Hypothalamus (tissue), 51 donors: Measurements from ENCODE around the gene SOX11.
A peak's percentile ranks its signal among the peaks of the same experiment; 100 is the strongest.

Experiments
- DNase-seq, 51 donors: peaks; one replicate each; lab custom pipeline; 2025; lab: John Stamatoyannopoulos, UW

The SOX11 gene

GRCh38 chr2:5720426-5720825, 28.2 kb downstream of the SOX11 start:
- DNase-seq, result no peak

GRCh38 chr2:5722236-5722635, 30.1 kb downstream of the SOX11 start:
- no peak for DNase-seq

- DNase-seq, result no peak
Observed at GRCh38 chr2:5723791-5724735, 31.9 kb downstream of the SOX11 start.

GRCh38 chr2:5725072-5725471, 32.9 kb downstream of the SOX11 start:
- no peak for DNase-seq

- DNase-seq, result peak in 16 of 51 donors; percentile 3 to 44 (median 15)
Observed at GRCh38 chr2:5725794-5726463, 33.7 kb downstream of the SOX11 start.

- no peak for DNase-seq
Observed at GRCh38 chr2:5727235-5727634, 35.1 kb downstream of the SOX11 start.

GRCh38 chr2:5729416-5729815, 37.2 kb downstream of the SOX11 start:
- DNase-seq, result no peak

- no peak for DNase-seq
Observed at GRCh38 chr2:5730386-5730785, 38.2 kb downstream of the SOX11 start.

GRCh38 chr2:5734859-5735520, 42.8 kb downstream of the SOX11 start:
- DNase-seq, result no peak

GRCh38 chr2:5735521-5735861, 43.3 kb downstream of the SOX11 start:
- no peak for DNase-seq

GRCh38 chr2:5736050-5736449, 43.9 kb downstream of the SOX11 start:
- DNase-seq, result no peak

GRCh38 chr2:5736886-5737285, 44.7 kb downstream of the SOX11 start:
- no peak for DNase-seq

GRCh38 chr2:5740053-5740452, 47.9 kb downstream of the SOX11 start:
- DNase-seq, result no peak

GRCh38 chr2:5740817-5741216, 48.6 kb downstream of the SOX11 start:
- peak in 4 of 51 donors; percentile 2 to 16 (median 10) for DNase-seq

GRCh38 chr2:5741242-5741641, 49.1 kb downstream of the SOX11 start:
- no peak for DNase-seq

- no peak for DNase-seq
Observed at GRCh38 chr2:5742126-5742525, 49.9 kb downstream of the SOX11 start.

GRCh38 chr2:5748391-5748790, 56.2 kb downstream of the SOX11 start:
- DNase-seq, result no peak

- DNase-seq, result no peak
Observed at GRCh38 chr2:5748946-5749345, 56.8 kb downstream of the SOX11 start.

- peak in 23 of 51 donors; percentile 3 to 64 (median 23) for DNase-seq
Observed at GRCh38 chr2:5749347-5749746, 57.2 kb downstream of the SOX11 start.
